HepG2 (cell line): ENCODE results near the gene LCN1.

ENCODE experiments used
- IRF2 ChIP-seq: IDR thresholded peaks from 2 replicates; pipeline ENCODE4 v1.6.1; 2018; ENCODE audit warnings: missing genetic modification reagents, missing compliant biosample characterization
- ZNF841 ChIP-seq: sonication (generic); formaldehyde crosslinking; IDR thresholded peaks from 2 replicates; pipeline ENCODE4 v1.8.1; 2023; ENCODE audit warnings: missing genetic modification reagents, borderline replicate concordance

- TF ChIP-seq ZNF841 = no peak
- TF ChIP-seq IRF2 (CRISPR knock-in tag) = no peak
These were observed 4.9 kb upstream of the LCN1 start for GRCh38 chr9:135516132-135516860.
